Measurements from ENCODE around the gene SIX2. TPM values are rescaled to one million over a fixed set of nuclear protein-coding genes. Genes with fewer than 3 reads are reported as not detected.
"Not testable (repeated sequence)": the region's sequence is repeated elsewhere in the genome, so short reads cannot be mapped to it uniquely, and the experiment has no call there.

Gene SIX2
- total and polyA plus RNA-seq, 2 experiments from 2014 or later: 0.87 to 1.3 TPM

DNA sequence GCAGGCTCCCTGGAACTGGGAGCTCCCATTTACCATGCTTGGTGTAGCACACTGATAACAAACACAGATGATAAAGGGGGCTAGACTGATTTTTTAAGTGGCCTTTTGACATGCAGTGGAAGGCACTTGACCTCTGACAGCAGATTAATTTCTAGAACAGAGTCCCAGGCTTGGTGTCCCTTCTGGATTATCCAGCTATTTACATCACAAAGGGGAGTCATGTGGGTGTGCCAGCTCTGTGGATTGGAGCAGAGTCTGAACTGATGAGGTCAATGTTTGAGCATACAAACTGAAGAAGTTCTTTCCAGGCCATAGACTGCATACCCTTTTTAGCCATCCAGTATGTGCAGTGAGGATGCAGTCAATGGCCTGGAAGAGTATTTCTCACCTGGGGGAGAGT lies 31.5 kb upstream of the SIX2 start (continued):
- TF ChIP-seq ZNF462 (CRISPR knock-in tag; IDR thresholded peaks at IDR 0.05): no peak

- DNase-seq (ENCODE audit: low spot score); H3K4me3 ChIP-seq; H3K36me3 ChIP-seq (ENCODE audit: insufficient read depth); H3K27me3 Mint-ChIP-seq (ENCODE audit: insufficient read depth, low read depth, poor library complexity); H3K27ac Mint-ChIP-seq; H3K4me1 ChIP-seq (ENCODE audit: insufficient read depth); H4K20me1 ChIP-seq (replicated peaks; ENCODE audit: insufficient read depth); H3K4me3 Mint-ChIP-seq; H3K9me2 ChIP-seq (ENCODE audit: insufficient read depth); H3K4me2 ChIP-seq; H3K79me2 ChIP-seq (replicated peaks; ENCODE audit: insufficient read depth); H3K9me3 Mint-ChIP-seq; H3K27me3 ChIP-seq (ENCODE audit: insufficient read depth); H3K27ac ChIP-seq (ENCODE audit: low read depth); ATAC-seq; H3K36me3 Mint-ChIP-seq (ENCODE audit: low read depth); H3F3A ChIP-seq (replicated peaks; ENCODE audit: low read depth); H3K4me1 Mint-ChIP-seq: not testable (repeated sequence)
- 0 out of 2 replicates have a peak overlapping the region, but pooled peaks have one; percentile 59 for H2AFZ ChIP-seq
These were observed 30.6 kb upstream of the SIX2 start for GRCh38 chr2:45039804-45040203.

GRCh38 chr2:45038861-45039260 lies 29.6 kb upstream of the SIX2 start:
- H3K9me2 ChIP-seq (ENCODE audit: insufficient read depth); DNase-seq (ENCODE audit: low spot score); ATAC-seq; H3K4me3 Mint-ChIP-seq; H3K36me3 Mint-ChIP-seq (ENCODE audit: low read depth); H3K27ac Mint-ChIP-seq; H3F3A ChIP-seq (replicated peaks; ENCODE audit: low read depth); H3K27me3 ChIP-seq (ENCODE audit: insufficient read depth); H3K4me2 ChIP-seq; H3K79me2 ChIP-seq (replicated peaks; ENCODE audit: insufficient read depth); H4K20me1 ChIP-seq (replicated peaks; ENCODE audit: insufficient read depth); H3K27ac ChIP-seq (ENCODE audit: low read depth); H3K4me1 ChIP-seq (ENCODE audit: insufficient read depth); H3K36me3 ChIP-seq (ENCODE audit: insufficient read depth); H3K9me3 Mint-ChIP-seq; H3K27me3 Mint-ChIP-seq (ENCODE audit: insufficient read depth, low read depth, poor library complexity); H3K4me3 ChIP-seq; H3K4me1 Mint-ChIP-seq; H2AFZ ChIP-seq: not testable (repeated sequence)
